ENCODE measurements around the gene CDK6.

CDK6 gene

GRCh38 chr7:92704858-92705257 is 131.5 kb downstream of the CDK6 start:
- H3K36me3 ChIP-seq (ENCODE audit: low read depth) = peaks cover 21% of the 10 kb centered on the region
- H3K9me3 ChIP-seq (ENCODE audit: severe bottlenecking) = no peaks in the 10 kb centered on the region
- no peak overlapping the region for H3K27ac ChIP-seq (ENCODE audit: poor library complexity, severe bottlenecking)
- no peak for TF ChIP-seq CTCF (IDR thresholded peaks at IDR 0.05; ENCODE audit: poor library complexity, severe bottlenecking)
- ATAC-seq (ENCODE audit: low read depth) (no peak), DNase-seq (ENCODE audit: low spot score) (no peak)
- no peaks in the 10 kb centered on the region for H3K27me3 ChIP-seq (ENCODE audit: insufficient read depth, poor library complexity, severe bottlenecking)
- H3K4me3 ChIP-seq (ENCODE audit: severe bottlenecking) = no peak overlapping the region
- no peaks in the 10 kb centered on the region for H3K4me1 ChIP-seq (ENCODE audit: insufficient read depth, poor library complexity, severe bottlenecking)

- peaks cover 15% of the 10 kb centered on the region for H3K4me1 ChIP-seq (ENCODE audit: insufficient read depth, poor library complexity, severe bottlenecking)
- no peak overlapping the region for H3K27ac ChIP-seq (ENCODE audit: poor library complexity, severe bottlenecking)
- no peak for TF ChIP-seq CTCF (IDR thresholded peaks at IDR 0.05; ENCODE audit: poor library complexity, severe bottlenecking)
- H3K36me3 ChIP-seq (ENCODE audit: low read depth) = peaks cover 21% of the 10 kb centered on the region
- no peaks in the 10 kb centered on the region for H3K27me3 ChIP-seq (ENCODE audit: insufficient read depth, poor library complexity, severe bottlenecking)
- DNase-seq (ENCODE audit: low spot score) = no peak
- H3K4me3 ChIP-seq (ENCODE audit: severe bottlenecking) = no peak overlapping the region
- ATAC-seq (ENCODE audit: low read depth) = no peak
- H3K9me3 ChIP-seq (ENCODE audit: severe bottlenecking) = no peaks in the 10 kb centered on the region
These were observed 133.8 kb downstream of the CDK6 start for GRCh38 chr7:92702535-92702934.

- ATAC-seq (ENCODE audit: low read depth) = no peak
- Histone ChIP-seq H3K4me3 (ENCODE audit: severe bottlenecking) (no peak overlapping the region), H3K36me3 (ENCODE audit: low read depth) (peaks cover 5% of the 10 kb centered on the region; the same call in 1 of the 2 replicates), H3K27me3 (ENCODE audit: insufficient read depth, poor library complexity, severe bottlenecking) (no peaks in the 10 kb centered on the region), H3K4me1 (ENCODE audit: insufficient read depth, poor library complexity, severe bottlenecking) (peaks cover 28% of the 10 kb centered on the region), H3K9me3 (ENCODE audit: severe bottlenecking) (no peaks in the 10 kb centered on the region), H3K27ac (ENCODE audit: poor library complexity, severe bottlenecking) (peak overlapping the region; percentile 69)
- DNase-seq (ENCODE audit: low spot score) = no peak
- no peak for TF ChIP-seq CTCF (IDR thresholded peaks at IDR 0.05; ENCODE audit: poor library complexity, severe bottlenecking)
These were observed 136.3 kb downstream of the CDK6 start for GRCh38 chr7:92699966-92700514.

GRCh38 chr7:92699560-92699959 is 136.8 kb downstream of the CDK6 start:
- Histone ChIP-seq H3K27ac (ENCODE audit: poor library complexity, severe bottlenecking) (peak overlapping the region; percentile 69), H3K4me1 (ENCODE audit: insufficient read depth, poor library complexity, severe bottlenecking) (peaks cover 28% of the 10 kb centered on the region), H3K9me3 (ENCODE audit: severe bottlenecking) (no peaks in the 10 kb centered on the region), H3K4me3 (ENCODE audit: severe bottlenecking) (no peak overlapping the region), H3K36me3 (ENCODE audit: low read depth) (0 out of 2 replicates have a peak, but pooled peaks cover 2% of the 10 kb centered on the region), H3K27me3 (ENCODE audit: insufficient read depth, poor library complexity, severe bottlenecking) (no peaks in the 10 kb centered on the region)
- no peak for ATAC-seq (ENCODE audit: low read depth)
- TF ChIP-seq CTCF (IDR thresholded peaks at IDR 0.05; ENCODE audit: poor library complexity, severe bottlenecking) = no peak
- DNase-seq (ENCODE audit: low spot score) = no peak

- H3K27me3 ChIP-seq (ENCODE audit: insufficient read depth, poor library complexity, severe bottlenecking) = no peaks in the 10 kb centered on the region
- H3K27ac ChIP-seq (ENCODE audit: poor library complexity, severe bottlenecking) = peak overlapping the region; percentile 69
- no peak for DNase-seq (ENCODE audit: low spot score)
- peak; percentile 58 for ATAC-seq (ENCODE audit: low read depth)
- H3K9me3 ChIP-seq (ENCODE audit: severe bottlenecking) = no peaks in the 10 kb centered on the region
- peaks cover 6% of the 10 kb centered on the region; the same call in 1 of the 2 replicates for H3K36me3 ChIP-seq (ENCODE audit: low read depth)
- H3K4me1 ChIP-seq (ENCODE audit: insufficient read depth, poor library complexity, severe bottlenecking) = peaks cover 28% of the 10 kb centered on the region
- TF ChIP-seq CTCF (IDR thresholded peaks at IDR 0.05; ENCODE audit: poor library complexity, severe bottlenecking) = no peak
- H3K4me3 ChIP-seq (ENCODE audit: severe bottlenecking) = no peak overlapping the region
These were observed 138.0 kb downstream of the CDK6 start for GRCh38 chr7:92698237-92698841.
